BLaER1 (cell line): ENCODE results near the gene GLIPR2.
A peak's percentile ranks its signal among the peaks of the same experiment; 100 is the strongest.
"Not testable (repeated sequence)": the region's sequence is repeated elsewhere in the genome, so short reads cannot be mapped to it uniquely, and the experiment has no call there.

Experiments used
- H3K27ac ChIP-seq: shearing (Covaris generic); formaldehyde crosslinking; 2 replicates; pipeline ENCODE4 v1.8.1; 2022
- H3K27me3 ChIP-seq: shearing (Covaris generic); formaldehyde crosslinking; 2 replicates; pipeline ENCODE4 v1.8.1; 2022
- H3K36me3 ChIP-seq: shearing (Covaris generic); formaldehyde crosslinking; 2 replicates; pipeline ENCODE4 v1.8.1; 2022
- H3K4me1 ChIP-seq: shearing (Covaris generic); formaldehyde crosslinking; 2 replicates; pipeline ENCODE4 v1.8.1; 2022
- H3K4me2 ChIP-seq: shearing (Covaris generic); formaldehyde crosslinking; 2 replicates; pipeline ENCODE4 v1.8.1; 2022
- H3K4me3 ChIP-seq: shearing (Covaris generic); formaldehyde crosslinking; 2 replicates; pipeline ENCODE4 v1.8.1; 2022
- H3K9ac ChIP-seq: shearing (Covaris generic); formaldehyde crosslinking; 2 replicates; pipeline ENCODE4 v1.8.1; 2022
- H3K9me3 ChIP-seq: shearing (Covaris generic); formaldehyde crosslinking; 2 replicates; pipeline ENCODE4 v1.8.1; 2022
- H4K20me1 ChIP-seq: shearing (Covaris generic); formaldehyde crosslinking; 2 replicates; pipeline ENCODE4 v1.8.1; 2022
- Cebpa-rat ChIP-seq: shearing (Covaris generic); IDR thresholded peaks from 2 replicates; pipeline ENCODE4 v1.8.1; 2022

GLIPR2 gene

GRCh38 chr9:36120705-36121104, 15.8 kb upstream of the GLIPR2 start:
- no peak for TF ChIP-seq Cebpa-rat
- no peaks in the 10 kb centered on the region for H3K9me3 ChIP-seq
- no peaks in the 10 kb centered on the region for H3K27me3 ChIP-seq
- no peak overlapping the region for H3K9ac ChIP-seq
- H3K4me1 ChIP-seq, result peaks cover 1% of the 10 kb centered on the region
- H3K27ac ChIP-seq, result no peak overlapping the region
- H3K4me3 ChIP-seq, result no peak overlapping the region
- H3K36me3 ChIP-seq, result peaks cover 66% of the 10 kb centered on the region
- H3K4me2 ChIP-seq, result no peak overlapping the region
- no peaks in the 10 kb centered on the region for H4K20me1 ChIP-seq

- Histone ChIP-seq H3K4me3 (no peak overlapping the region), H3K36me3 (peaks cover 62% of the 10 kb centered on the region), H3K9ac (no peak overlapping the region), H3K27ac (no peak overlapping the region), H3K4me1 (peaks cover 14% of the 10 kb centered on the region), H3K4me2 (no peak overlapping the region), H3K27me3 (no peaks in the 10 kb centered on the region), H4K20me1 (no peaks in the 10 kb centered on the region), H3K9me3 (no peaks in the 10 kb centered on the region)
- no peak for TF ChIP-seq Cebpa-rat
Observed at GRCh38 chr9:36121971-36122370, 14.6 kb upstream of the GLIPR2 start.

- H3K27ac ChIP-seq, result no peak overlapping the region
- H3K9ac ChIP-seq, result no peak overlapping the region
- TF ChIP-seq Cebpa-rat, result no peak
- H3K36me3 ChIP-seq, result peaks cover 47% of the 10 kb centered on the region
- peaks cover 29% of the 10 kb centered on the region for H3K4me1 ChIP-seq
- H4K20me1 ChIP-seq, result no peaks in the 10 kb centered on the region
- H3K27me3 ChIP-seq, result no peaks in the 10 kb centered on the region
- no peaks in the 10 kb centered on the region for H3K9me3 ChIP-seq
- H3K4me3 ChIP-seq, result no peak overlapping the region
- H3K4me2 ChIP-seq, result no peak overlapping the region
Observed at GRCh38 chr9:36123515-36123914, 13.0 kb upstream of the GLIPR2 start.

- Histone ChIP-seq H3K4me2 (no peak overlapping the region; the same call in 1 of the 2 replicates), H3K4me1 (peaks cover 37% of the 10 kb centered on the region), H3K4me3 (no peak overlapping the region), H3K36me3 (peaks cover 43% of the 10 kb centered on the region), H3K9ac (no peak overlapping the region), H3K9me3 (no peaks in the 10 kb centered on the region), H4K20me1 (no peaks in the 10 kb centered on the region), H3K27ac (peak overlapping the region; percentile 16; the same call in 1 of the 2 replicates), H3K27me3 (no peaks in the 10 kb centered on the region)
- no peak for TF ChIP-seq Cebpa-rat
Observed at GRCh38 chr9:36125062-36125855, 11.3 kb upstream of the GLIPR2 start.

- Histone ChIP-seq H3K9ac (0 out of 2 replicates have a peak overlapping the region, but pooled peaks have one; percentile 7), H3K27ac (peak overlapping the region; percentile 16; the same call in 1 of the 2 replicates), H3K4me1 (peaks cover 37% of the 10 kb centered on the region), H4K20me1 (no peaks in the 10 kb centered on the region), H3K36me3 (peaks cover 35% of the 10 kb centered on the region), H3K4me2 (peak overlapping the region; percentile 75), H3K9me3 (no peaks in the 10 kb centered on the region), H3K27me3 (no peaks in the 10 kb centered on the region), H3K4me3 (no peak overlapping the region)
- no peak for TF ChIP-seq Cebpa-rat
Observed at GRCh38 chr9:36126016-36126730, 10.4 kb upstream of the GLIPR2 start.

GRCh38 chr9:36127652-36128244, 8.8 kb upstream of the GLIPR2 start:
- H3K9me3 ChIP-seq, result no peaks in the 10 kb centered on the region
- H3K4me1 ChIP-seq, result peaks cover 37% of the 10 kb centered on the region
- H4K20me1 ChIP-seq, result no peaks in the 10 kb centered on the region
- TF ChIP-seq Cebpa-rat, result no peak
- H3K36me3 ChIP-seq, result peaks cover 20% of the 10 kb centered on the region
- H3K27me3 ChIP-seq, result no peaks in the 10 kb centered on the region
- H3K9ac ChIP-seq, result peak overlapping the region; percentile 6; the same call in 1 of the 2 replicates
- peak overlapping the region; percentile 75 for H3K4me2 ChIP-seq
- H3K27ac ChIP-seq, result peak overlapping the region; percentile 57
- H3K4me3 ChIP-seq, result no peak overlapping the region

- Histone ChIP-seq H3K4me2 (peak overlapping the region; percentile 75), H3K4me1 (peaks cover 37% of the 10 kb centered on the region), H3K4me3 (no peak overlapping the region), H3K9ac (0 out of 2 replicates have a peak overlapping the region, but pooled peaks have one; percentile 6), H3K27me3 (no peaks in the 10 kb centered on the region), H3K9me3 (no peaks in the 10 kb centered on the region), H3K27ac (peak overlapping the region; percentile 57), H4K20me1 (no peaks in the 10 kb centered on the region), H3K36me3 (peaks cover 14% of the 10 kb centered on the region; the same call in 1 of the 2 replicates)
- TF ChIP-seq Cebpa-rat, result no peak
Observed at GRCh38 chr9:36128349-36128748, 8.2 kb upstream of the GLIPR2 start.

GRCh38 chr9:36129139-36129538, 7.4 kb upstream of the GLIPR2 start:
- Histone ChIP-seq H3K4me3 (no peak overlapping the region), H4K20me1 (no peaks in the 10 kb centered on the region), H3K9me3 (no peaks in the 10 kb centered on the region), H3K4me2 (no peak overlapping the region), H3K4me1 (peaks cover 37% of the 10 kb centered on the region), H3K9ac (no peak overlapping the region), H3K27ac (no peak overlapping the region), H3K27me3 (no peaks in the 10 kb centered on the region), H3K36me3 (0 out of 2 replicates have a peak, but pooled peaks cover 11% of the 10 kb centered on the region)
- TF ChIP-seq Cebpa-rat, result no peak

- not testable (repeated sequence) for H3K27me3 ChIP-seq, H4K20me1 ChIP-seq, H3K9me3 ChIP-seq, H3K36me3 ChIP-seq, H3K4me3 ChIP-seq, H3K27ac ChIP-seq, H3K9ac ChIP-seq, H3K4me2 ChIP-seq
- peaks cover 33% of the 10 kb centered on the region for H3K4me1 ChIP-seq
Observed at GRCh38 chr9:36131666-36132065, 4.9 kb upstream of the GLIPR2 start.

GRCh38 chr9:36132086-36132485, 4.4 kb upstream of the GLIPR2 start:
- Histone ChIP-seq H3K4me1 (peaks cover 30% of the 10 kb centered on the region), H3K27me3 (no peaks in the 10 kb centered on the region), H3K4me3 (no peak overlapping the region), H4K20me1 (no peaks in the 10 kb centered on the region), H3K27ac (no peak overlapping the region), H3K4me2 (no peak overlapping the region), H3K9ac (no peak overlapping the region), H3K36me3 (no peaks in the 10 kb centered on the region), H3K9me3 (no peaks in the 10 kb centered on the region)
- TF ChIP-seq Cebpa-rat, result no peak
